Renal cortex interstitium (tissue), 15 donors: Measurements from ENCODE around the gene CNNM4. TPM values are rescaled to one million over a fixed set of nuclear protein-coding genes. Genes with fewer than 3 reads are reported as not detected.
A peak's percentile ranks its signal among the peaks of the same experiment; 100 is the strongest.

Experiments
- DNase-seq, 11 donors: peaks; one replicate each; pipeline ENCODE4 v3.0.0-alpha.2; 2013; ENCODE audit warnings: low read depth in 9 of 11, low spot score in 4 of 11; ENCODE audit errors: extremely low read depth in 1 of 11
- long read RNA-seq, 16 experiments: transcript quantifications; one replicate each; lab custom pipeline, GENCODE V29; 2026
- polyA plus RNA-seq, 3 donors: library from polyadenylated mRNA; unstranded; fragments of 120-200 nt; gene quantifications; one replicate each; pipeline ENCODE4 v1.2.1, GENCODE V29; 2013; ENCODE audit not compliant: insufficient read length in 3 of 3

Gene CNNM4
- 10 to 100 TPM; 11.7 to 18.0 (median 12.3) TPM for polyA plus RNA-seq
- long read RNA-seq, donor 1: 0 reads
- long read RNA-seq, donor 2: 0 reads
- long read RNA-seq, donor 3, partial matches to known transcripts: 33 of 33 reads
- long read RNA-seq, donor 3, other reads (novel, unspliced or antisense): 0 of 33 reads
- long read RNA-seq, donor 4, full-length matches to known transcripts: 1 of 9 reads
- long read RNA-seq, donor 4, partial matches to known transcripts: 8 of 9 reads
- long read RNA-seq, donor 4, other reads (novel, unspliced or antisense): 0 of 9 reads
- long read RNA-seq, donor 5: 0 reads
- long read RNA-seq, donor 6, partial matches to known transcripts: 12 of 12 reads
- long read RNA-seq, donor 6, other reads (novel, unspliced or antisense): 0 of 12 reads
- long read RNA-seq, donor 7, full-length matches to known transcripts: 1 of 1 reads
- long read RNA-seq, donor 7, partial matches to known transcripts: 0 of 1 reads
- long read RNA-seq, donor 7, other reads (novel, unspliced or antisense): 0 of 1 reads
- long read RNA-seq, donor 8, full-length matches to known transcripts: 4 of 61 reads
- long read RNA-seq, donor 8, partial matches to known transcripts: 57 of 61 reads
- long read RNA-seq, donor 8, other reads (novel, unspliced or antisense): 0 of 61 reads
- long read RNA-seq, donor 9, full-length matches to known transcripts: 1 of 1 reads
- long read RNA-seq, donor 9, partial matches to known transcripts: 0 of 1 reads
- long read RNA-seq, donor 9, other reads (novel, unspliced or antisense): 0 of 1 reads
- long read RNA-seq, donor 10: 0 reads
- long read RNA-seq, donor 11, partial matches to known transcripts: 10 of 10 reads
- long read RNA-seq, donor 11, other reads (novel, unspliced or antisense): 0 of 10 reads
- long read RNA-seq, donor 12: 0 reads
- long read RNA-seq, donor 13, full-length matches to known transcripts: 2 of 20 reads
- long read RNA-seq, donor 13, partial matches to known transcripts: 18 of 20 reads
- long read RNA-seq, donor 13, other reads (novel, unspliced or antisense): 0 of 20 reads
- long read RNA-seq, donor 14, full-length matches to known transcripts: 1 of 1 reads
- long read RNA-seq, donor 14, partial matches to known transcripts: 0 of 1 reads
- long read RNA-seq, donor 14, other reads (novel, unspliced or antisense): 0 of 1 reads
- long read RNA-seq, donor 15, full-length matches to known transcripts: 1 of 1 reads
- long read RNA-seq, donor 15, partial matches to known transcripts: 0 of 1 reads
- long read RNA-seq, donor 15, other reads (novel, unspliced or antisense): 0 of 1 reads
- long read RNA-seq, donor 16, full-length matches to known transcripts: 4 of 4 reads
- long read RNA-seq, donor 16, partial matches to known transcripts: 0 of 4 reads
- long read RNA-seq, donor 16, other reads (novel, unspliced or antisense): 0 of 4 reads

DNA sequence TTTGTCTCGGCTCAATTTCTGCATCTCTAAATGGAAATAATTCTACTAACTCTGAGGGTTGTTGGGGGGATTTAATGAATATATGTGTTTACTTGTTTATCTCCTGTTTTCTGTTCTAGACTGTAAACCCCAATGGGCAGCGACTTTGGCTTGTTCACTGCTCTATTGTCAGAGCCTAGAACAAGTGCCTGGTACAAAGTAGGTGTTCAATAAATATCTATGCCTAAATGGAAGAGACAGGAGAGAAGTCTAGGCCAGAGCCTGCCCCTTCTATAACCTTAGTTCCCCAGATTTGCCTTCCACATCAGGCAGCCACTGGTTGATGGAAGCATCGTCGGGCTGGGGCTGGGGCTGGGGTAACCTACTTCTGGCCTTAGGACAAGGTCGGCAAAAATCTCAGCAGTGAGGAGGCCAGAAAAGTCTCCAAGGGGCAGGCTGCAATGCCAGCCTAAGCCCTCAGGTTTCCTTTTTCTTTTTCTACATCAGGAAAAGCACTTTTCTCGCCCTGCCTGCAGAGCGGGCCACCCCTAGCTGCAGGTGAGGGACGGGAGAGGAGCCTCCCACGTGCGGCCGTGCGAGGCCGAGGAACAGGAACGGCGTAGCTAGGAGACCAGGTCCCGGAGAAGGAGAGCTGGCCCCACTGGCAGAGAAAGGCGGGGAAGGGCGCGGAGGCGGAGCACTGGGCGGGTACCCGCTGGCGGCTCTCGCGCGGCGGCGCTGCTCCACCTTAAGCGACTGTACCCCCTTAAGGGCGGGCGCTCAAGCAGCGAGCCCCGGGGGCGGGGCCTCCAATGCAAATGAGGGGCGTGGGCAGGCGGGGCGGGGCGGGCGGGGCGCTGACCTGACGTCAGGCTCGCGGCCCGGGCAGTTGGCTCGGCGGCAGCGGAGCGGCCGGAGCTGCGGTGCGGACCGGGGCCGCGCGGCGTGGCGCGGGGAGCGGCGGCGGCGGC is at the start of gene CNNM4:
CNNM4 (plus strand) TSS at position 867 of the 950 bp plus-strand sequence. CDS start 98 bp downstream, outside the sequence.
- DNase-seq: peak in 10 of 11 donors; percentile 77 to 92 (median 88)

DNA sequence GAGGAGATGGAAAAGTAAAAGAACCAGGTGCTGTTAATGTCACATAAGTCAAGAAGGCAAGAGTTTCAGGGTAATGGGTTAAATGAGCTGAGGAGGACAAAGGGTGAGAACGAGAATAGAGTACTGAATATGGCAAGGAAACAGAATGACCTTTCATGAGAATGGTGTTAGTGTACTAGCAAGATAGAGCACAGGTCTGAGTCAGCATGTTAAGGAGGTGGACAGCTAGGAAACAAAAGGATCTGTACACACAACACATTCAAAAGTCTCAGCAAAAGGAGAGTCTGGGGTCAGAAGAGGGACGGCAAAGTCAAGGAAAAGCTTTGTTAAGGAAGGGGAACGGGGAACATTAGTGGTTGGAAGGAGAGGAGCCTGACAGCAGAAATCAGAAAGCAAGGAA is 49.7 kb upstream of the CNNM4 start:
- no peak for DNase-seq

DNA sequence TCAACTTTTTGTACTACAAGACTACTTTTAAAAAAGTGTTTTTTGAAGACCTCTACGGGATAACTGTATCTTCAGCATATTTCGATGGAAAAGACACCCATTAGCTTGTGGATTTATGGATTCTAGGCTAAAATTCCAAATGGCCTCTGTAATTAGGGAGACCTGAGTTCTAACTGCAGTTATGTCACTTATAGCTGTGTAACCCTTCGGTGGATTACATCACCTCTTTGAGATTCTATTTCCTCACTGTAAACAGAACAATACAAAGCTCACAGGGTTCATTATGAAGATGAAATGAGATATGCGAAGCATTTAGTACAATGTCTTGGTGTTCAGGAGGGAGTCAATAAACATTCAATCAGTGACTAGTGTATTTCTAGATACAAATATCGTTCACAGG is 45.0 kb upstream of the CNNM4 start:
- DNase-seq: no peak

DNA sequence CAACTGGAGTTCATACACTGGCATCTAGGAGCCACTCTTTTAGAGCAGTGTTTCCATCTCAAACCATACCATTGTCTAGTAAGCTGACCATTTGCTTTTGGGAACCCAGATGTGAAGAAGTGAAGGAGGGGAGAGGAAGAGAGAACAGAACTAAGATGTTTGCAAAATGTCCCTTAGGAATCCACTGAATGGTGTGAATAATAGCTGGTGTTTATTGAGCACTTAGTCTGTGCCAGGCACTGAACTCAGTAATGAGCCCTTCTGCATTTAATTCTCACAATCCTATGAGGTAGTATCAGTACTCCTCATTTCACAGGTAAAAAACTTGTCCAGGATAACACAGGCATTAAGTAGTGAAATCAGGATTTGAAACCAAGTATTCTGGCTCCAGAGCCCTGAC is 44.3 kb upstream of the CNNM4 start:
- no peak for DNase-seq

DNA sequence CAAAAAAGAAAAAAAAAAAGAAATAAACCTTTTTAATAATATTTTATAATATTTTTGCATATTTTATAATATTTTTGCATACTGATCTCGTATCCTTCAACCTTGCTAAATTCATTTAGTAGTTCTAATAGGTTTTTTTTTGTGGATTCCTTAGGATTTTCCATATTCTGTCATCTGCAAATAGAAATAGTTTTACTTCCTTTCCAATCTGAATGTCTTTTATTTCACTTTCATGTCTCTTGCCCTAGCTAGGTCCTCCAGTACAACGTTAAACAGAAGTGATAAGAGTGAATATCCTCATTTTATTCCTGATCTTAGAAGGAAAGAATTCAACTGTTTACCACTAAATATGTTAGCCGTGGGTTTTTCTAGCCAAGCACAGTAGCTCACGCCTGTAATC is 34.6 kb upstream of the CNNM4 start:
- no peak for DNase-seq

DNA sequence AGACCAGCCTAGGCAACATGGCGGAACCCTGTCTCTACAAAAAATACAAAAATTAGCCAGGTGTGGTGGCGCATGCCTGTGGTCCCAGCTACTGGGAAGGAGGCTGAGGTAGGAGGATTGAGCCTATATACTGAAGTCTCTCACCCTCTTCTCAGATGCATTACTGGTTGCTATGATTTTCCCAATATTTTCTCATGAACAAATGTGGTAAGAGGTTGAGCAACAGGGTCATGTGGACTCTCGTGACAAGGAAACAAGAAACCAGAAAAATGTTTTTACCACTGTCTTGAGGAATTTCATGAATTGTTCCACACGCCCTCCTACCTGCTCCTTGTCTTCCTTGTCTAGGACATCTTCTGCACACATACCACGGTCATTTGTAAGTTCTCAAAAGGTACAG is 33.3 kb upstream of the CNNM4 start:
- DNase-seq: no peak

GRCh38 chr2:96729748-96730147 is 31.0 kb upstream of the CNNM4 start:
- DNase-seq: no peak

DNA sequence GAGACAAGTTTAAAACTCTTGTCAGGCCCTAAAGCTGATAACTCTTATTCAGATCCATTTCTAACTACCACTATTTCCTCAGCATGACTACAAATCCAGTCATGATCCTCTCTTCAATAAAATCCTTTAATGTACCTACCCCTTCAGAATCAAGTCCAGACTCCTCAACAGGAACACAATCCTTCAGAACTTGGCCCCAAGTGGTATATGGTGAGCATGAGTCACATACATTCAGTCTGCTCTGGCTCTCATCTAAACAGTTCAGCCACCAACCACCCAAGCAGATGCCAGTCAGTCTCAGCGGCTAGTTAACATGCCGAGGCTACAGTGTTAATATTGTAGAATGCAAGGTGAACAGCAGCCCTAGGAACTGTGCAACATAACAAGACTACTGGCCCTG is 30.5 kb upstream of the CNNM4 start:
- no peak for DNase-seq

DNA sequence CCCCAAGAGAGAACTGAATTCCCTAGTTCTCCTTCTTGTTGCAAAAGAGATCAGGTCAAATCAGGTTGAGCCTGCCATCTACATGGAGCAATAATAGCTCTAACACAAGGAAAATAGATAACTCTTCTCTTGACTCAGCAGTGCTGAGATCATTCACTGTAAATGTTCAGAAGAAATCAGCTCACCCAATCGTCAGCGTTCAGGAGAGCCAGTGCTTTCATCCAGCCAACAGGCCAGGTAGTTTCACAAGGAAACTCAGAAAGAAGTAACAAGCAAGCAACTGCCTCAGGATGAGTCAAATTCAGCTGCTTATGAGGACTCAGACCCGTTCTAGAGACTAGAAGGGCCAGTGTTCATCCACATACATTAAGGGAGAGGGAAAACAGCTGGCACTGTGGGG is 26.8 kb upstream of the CNNM4 start:
- no peak for DNase-seq

GRCh38 chr2:96734880-96735583 is 25.7 kb upstream of the CNNM4 start:
- peak in 1 of 11 donors; percentile 30 for DNase-seq

GRCh38 chr2:96737251-96737650 is 23.5 kb upstream of the CNNM4 start:
- no peak for DNase-seq

- no peak for DNase-seq
These were observed 22.9 kb upstream of the CNNM4 start for GRCh38 chr2:96737831-96738230.

GRCh38 chr2:96739076-96739632 is 21.5 kb upstream of the CNNM4 start:
- no peak for DNase-seq

- DNase-seq: peak; percentile 89 to 98 (median 96)
These were observed 20.9 kb upstream of the CNNM4 start, which contains the start of gene LMAN2L for GRCh38 chr2:96739633-96740428. Gene LMAN2L (minus strand): TSS chr2:96740064. CDS start chr2:96740040, 24 bp downstream.

DNA sequence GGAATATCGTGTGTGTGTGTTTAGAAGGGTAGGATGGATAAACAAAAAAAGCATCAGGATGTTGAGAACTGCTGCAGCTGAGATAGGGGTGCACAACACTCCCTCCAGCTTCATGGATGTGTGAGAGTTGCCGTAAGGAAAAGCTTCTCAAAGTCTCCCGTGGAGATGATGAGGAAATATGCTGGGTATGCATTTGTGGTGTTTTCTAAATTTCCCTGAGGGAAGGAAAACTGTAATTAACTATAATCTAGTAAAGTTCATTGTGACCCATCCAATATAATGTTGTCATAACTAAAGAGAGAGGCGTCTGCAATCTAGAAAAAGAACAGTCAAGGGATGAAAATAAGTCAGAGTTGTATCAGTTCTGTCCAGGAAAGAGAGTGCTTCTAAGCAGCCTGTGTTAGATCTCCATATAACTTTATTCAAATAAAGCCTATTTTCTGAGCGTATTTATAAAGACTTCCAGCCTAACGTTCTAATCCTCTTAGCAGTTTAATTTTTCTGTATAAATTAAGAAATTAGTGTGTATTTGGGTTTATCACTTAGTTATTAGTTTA is 13.6 kb upstream of the CNNM4 start:
- no peak for DNase-seq

DNA sequence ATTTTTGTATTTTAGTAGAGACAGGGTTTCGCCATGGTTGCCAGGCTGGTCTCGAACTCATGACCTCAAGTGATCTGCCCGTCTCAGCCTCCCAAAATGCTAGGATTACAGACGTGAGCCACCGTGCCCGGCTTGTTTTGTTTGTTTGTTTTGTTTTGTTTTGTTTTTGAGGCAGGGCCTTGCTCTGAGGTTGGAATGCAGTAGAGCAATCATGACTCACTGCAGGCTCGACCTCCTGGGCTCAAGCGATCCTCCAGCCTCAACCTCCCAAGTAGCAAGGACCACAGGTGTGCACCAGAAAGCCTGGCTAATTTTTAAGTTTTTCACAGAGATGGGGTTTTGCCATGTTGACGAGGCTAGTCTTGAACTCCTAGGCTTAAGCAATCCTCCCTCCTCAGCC is 8.9 kb upstream of the CNNM4 start:
- DNase-seq: no peak
